Measurements from ENCODE around the gene GCNT1.
"Not testable (repeated sequence)": the region's sequence is repeated elsewhere in the genome, so short reads cannot be mapped to it uniquely, and the experiment has no call there.

The GCNT1 gene

GRCh38 chr9:76466299-76466605 lies 7.3 kb downstream of the GCNT1 start:
- no peak for TF ChIP-seq CTCF (IDR thresholded peaks at IDR 0.05; ENCODE audit: low read depth, low read length, missing control alignments)
- H3K4me3 ChIP-seq (ENCODE audit: low read depth, low read length), result no peak overlapping the region

GRCh38 chr9:76474419-76474818 lies 15.4 kb downstream of the GCNT1 start:
- no peak for TF ChIP-seq CTCF (IDR thresholded peaks at IDR 0.05; ENCODE audit: low read depth, low read length, missing control alignments)
- no peak overlapping the region for H3K4me3 ChIP-seq (ENCODE audit: low read depth, low read length)

More at GRCh38 chr9:76466299-76466605, 7.3 kb downstream of the GCNT1 start:
- no peak for DNase-seq (ENCODE audit: low read depth)

GRCh38 chr9:76475686-76476085 lies 16.7 kb downstream of the GCNT1 start:
- TF ChIP-seq CTCF (IDR thresholded peaks at IDR 0.05; ENCODE audit: low read depth, low read length, missing control alignments), result no peak
- DNase-seq (ENCODE audit: low read depth), result no peak
- H3K4me3 ChIP-seq (ENCODE audit: low read depth, low read length), result no peak overlapping the region

More at GRCh38 chr9:76474419-76474818, 15.4 kb downstream of the GCNT1 start:
- no peak for DNase-seq (ENCODE audit: low read depth)

GRCh38 chr9:76477818-76478217 lies 18.8 kb downstream of the GCNT1 start:
- H3K4me3 ChIP-seq (ENCODE audit: low read depth, low read length), result not testable (repeated sequence)

GRCh38 chr9:76478226-76478625 lies 19.2 kb downstream of the GCNT1 start:
- DNase-seq (ENCODE audit: low read depth), result no peak
- TF ChIP-seq CTCF (IDR thresholded peaks at IDR 0.05; ENCODE audit: low read depth, low read length, missing control alignments), result no peak
- H3K4me3 ChIP-seq (ENCODE audit: low read depth, low read length), result no peak overlapping the region

More at GRCh38 chr9:76477818-76478217, 18.8 kb downstream of the GCNT1 start:
- DNase-seq (ENCODE audit: low read depth), result not testable (repeated sequence)

- not testable (repeated sequence) for DNase-seq (ENCODE audit: low read depth); H3K4me3 ChIP-seq (ENCODE audit: low read depth, low read length)
Measured at GRCh38 chr9:76479337-76479736, 20.4 kb downstream of the GCNT1 start.

GRCh38 chr9:76486151-76486550 lies 27.2 kb downstream of the GCNT1 start:
- H3K4me3 ChIP-seq (ENCODE audit: low read depth, low read length), result no peak overlapping the region
- TF ChIP-seq CTCF (IDR thresholded peaks at IDR 0.05; ENCODE audit: low read depth, low read length, missing control alignments), result no peak
- DNase-seq (ENCODE audit: low read depth), result no peak

- TF ChIP-seq CTCF (IDR thresholded peaks at IDR 0.05; ENCODE audit: low read depth, low read length, missing control alignments), result no peak
- H3K4me3 ChIP-seq (ENCODE audit: low read depth, low read length), result no peak overlapping the region
- no peak for DNase-seq (ENCODE audit: low read depth)
Measured at GRCh38 chr9:76490249-76490990, 31.4 kb downstream of the GCNT1 start.

GRCh38 chr9:76491056-76491455 lies 32.1 kb downstream of the GCNT1 start:
- not testable (repeated sequence) for H3K4me3 ChIP-seq (ENCODE audit: low read depth, low read length); DNase-seq (ENCODE audit: low read depth)

- not testable (repeated sequence) for DNase-seq (ENCODE audit: low read depth); H3K4me3 ChIP-seq (ENCODE audit: low read depth, low read length)
Measured at GRCh38 chr9:76493496-76493895, 34.5 kb downstream of the GCNT1 start.

Data from GM12864 (cell line).